K562 (cell line): Measurements from ENCODE around the gene FBLIM1. TPM values are rescaled to one million over a fixed set of nuclear protein-coding genes. Genes with fewer than 3 reads are reported as not detected.

ENCODE experiments used
- CBFA2T2 ChIP-seq: fragments of 450-650 bp; conservative IDR thresholded peaks from 2 replicates; pipeline ENCODE4 v1.6.1; 2017; ENCODE audit warnings: mild to moderate bottlenecking
- E2F6 ChIP-seq, 2 experiments: IDR thresholded peaks; 2 replicates each; pipeline ENCODE4 v1.6.1; 2011; ENCODE audit warnings: borderline replicate concordance in 1 of 2, control low read depth in 1 of 2, low read depth in 1 of 2, low read length in 1 of 2, mild to moderate bottlenecking in 1 of 2, mixed read lengths in 1 of 2, moderate library complexity in 1 of 2; ENCODE audit not compliant: insufficient read depth in 1 of 2, insufficient read length in 1 of 2, poor library complexity in 1 of 2, severe bottlenecking in 1 of 2; ENCODE audit errors: extremely low read depth in 1 of 2
- HLTF ChIP-seq: fragments of 450-650 bp; IDR thresholded peaks from 2 replicates; pipeline ENCODE4 v1.6.1; 2016
- JUN ChIP-seq, 2 experiments: sonication (generic) in 1 of 2; formaldehyde crosslinking in 1 of 2; IDR thresholded peaks; 2 replicates each; pipeline versions ENCODE4 v1.6.1 to v1.8.0; 2012 to 2022; ENCODE audit warnings: borderline replicate concordance in 2 of 2, mild to moderate bottlenecking in 2 of 2, improper control_type of control experiment in 1 of 2, low read depth in 1 of 2, low read length in 1 of 2, missing genetic modification reagents in 1 of 2
- MCM7 ChIP-seq, 2 experiments: fragments of 450-650 bp; IDR thresholded peaks; 2 replicates each; pipeline ENCODE4 v1.6.1; 2016 to 2018
- NCOR1 ChIP-seq: fragments of 450-650 bp; IDR thresholded peaks from 2 replicates; pipeline ENCODE4 v1.6.1; 2016; ENCODE audit warnings: mild to moderate bottlenecking, moderate library complexity
- PHTF2 ChIP-seq: fragments of 250-450 bp; sonication (Bioruptor Pico); IDR thresholded peaks from 2 replicates; pipeline ENCODE4 v1.5.0; 2021; ENCODE audit warnings: mild to moderate bottlenecking
- POLR2AphosphoS5 ChIP-seq: IDR thresholded peaks from 2 replicates; pipeline ENCODE4 v1.6.1; 2011; ENCODE audit warnings: mild to moderate bottlenecking, low read depth, low read length, moderate library complexity; ENCODE audit not compliant: control insufficient read depth, insufficient read depth
- PPARD ChIP-seq: fragments of 250-450 bp; sonication (Bioruptor Pico); IDR thresholded peaks from 2 replicates; pipeline ENCODE4 v1.8.0; 2022; ENCODE audit warnings: inconsistent platforms, mild to moderate bottlenecking, moderate library complexity
- TARDBP ChIP-seq: fragments of 450-650 bp; IDR thresholded peaks from 2 replicates; pipeline ENCODE4 v1.6.1; 2016
- TEAD4 ChIP-seq, 2 experiments: sonication (generic) in 1 of 2; formaldehyde crosslinking in 1 of 2; IDR thresholded peaks; 2 replicates each; pipeline versions ENCODE4 v1.6.1 to v1.8.0; 2012 to 2022; ENCODE audit warnings: borderline replicate concordance in 1 of 2, inconsistent platforms in 1 of 2, low read length in 1 of 2, mild to moderate bottlenecking in 1 of 2, missing genetic modification reagents in 1 of 2
- USF1 ChIP-seq: sonication (generic); formaldehyde crosslinking; IDR thresholded peaks from 2 replicates; pipeline ENCODE4 v1.9.0; 2022; ENCODE audit warnings: mild to moderate bottlenecking, missing genetic modification reagents
- ZFX ChIP-seq: sonication (generic); formaldehyde crosslinking; IDR thresholded peaks from 2 replicates; pipeline ENCODE4 v1.8.0; 2022; ENCODE audit warnings: mild to moderate bottlenecking, missing genetic modification reagents, moderate library complexity
- ZNF23 ChIP-seq: fragments of 250-450 bp; sonication (Bioruptor Pico); IDR thresholded peaks from 2 replicates; pipeline ENCODE4 v1.4.0; 2020; ENCODE audit warnings: mild to moderate bottlenecking
- ZNF77 ChIP-seq: fragments of 250-450 bp; sonication (Bioruptor Pico); IDR thresholded peaks from 2 replicates; pipeline ENCODE4 v1.5.0; 2020
- polyA plus RNA-seq, 8 experiments: library from polyadenylated mRNA; depleted of rRNA in 4 of 8; stranded (reverse) in 5 of 8; unstranded in 3 of 8; fragments of >200 nt; fragmentation: Nextera tagmentation in 2 of 8; fragmentation: Illumina TruSeq in 1 of 8; extraction: Ambion mirVana in 2 of 8; extraction: Trizol in 1 of 8; gene quantifications; 2 replicates each; pipeline versions ENCODE4 v1.2.1 to v1.2.3, GENCODE V29; 2011 to 2014; ENCODE audit warnings: inconsistent platforms in 1 of 8, missing spikeins in 1 of 8
- total RNA-seq, 7 experiments: library from RNA; depleted of rRNA in 6 of 7; stranded (reverse); fragments of >200 nt in 6 of 7; fragmentation: Illumina TruSeq in 2 of 7; extraction: Trizol in 2 of 7; gene quantifications; 2 replicates each; pipeline versions ENCODE4 v1.2.1 to v1.2.3, GENCODE V29; 2011 to 2021; ENCODE audit warnings: low replicate concordance in 1 of 7
- TF ChIP-seq, protein P1 (sequence below): fragments of 250-450 bp; sonication (Bioruptor Pico); IDR thresholded peaks from 2 replicates; pipeline ENCODE4 v1.9.0; 2021; ENCODE audit warnings: mild to moderate bottlenecking
- TF ChIP-seq, protein P2 (sequence below), 2 experiments: fragments of 450-650 bp; formaldehyde crosslinking in 1 of 2; IDR thresholded peaks; 2 replicates each; pipeline versions ENCODE4 v1.4.0 to v1.6.1; 2014 to 2020; ENCODE audit warnings: mild to moderate bottlenecking in 2 of 2, borderline replicate concordance in 1 of 2, low read depth in 1 of 2

FBLIM1 gene
- total and polyA plus RNA-seq, 9 of the 15 experiments (the other 6 are each of a cell fraction or from before 2014, with no cell fraction given), result 0.14 to 0.24 TPM; not detected in 7

DNA sequence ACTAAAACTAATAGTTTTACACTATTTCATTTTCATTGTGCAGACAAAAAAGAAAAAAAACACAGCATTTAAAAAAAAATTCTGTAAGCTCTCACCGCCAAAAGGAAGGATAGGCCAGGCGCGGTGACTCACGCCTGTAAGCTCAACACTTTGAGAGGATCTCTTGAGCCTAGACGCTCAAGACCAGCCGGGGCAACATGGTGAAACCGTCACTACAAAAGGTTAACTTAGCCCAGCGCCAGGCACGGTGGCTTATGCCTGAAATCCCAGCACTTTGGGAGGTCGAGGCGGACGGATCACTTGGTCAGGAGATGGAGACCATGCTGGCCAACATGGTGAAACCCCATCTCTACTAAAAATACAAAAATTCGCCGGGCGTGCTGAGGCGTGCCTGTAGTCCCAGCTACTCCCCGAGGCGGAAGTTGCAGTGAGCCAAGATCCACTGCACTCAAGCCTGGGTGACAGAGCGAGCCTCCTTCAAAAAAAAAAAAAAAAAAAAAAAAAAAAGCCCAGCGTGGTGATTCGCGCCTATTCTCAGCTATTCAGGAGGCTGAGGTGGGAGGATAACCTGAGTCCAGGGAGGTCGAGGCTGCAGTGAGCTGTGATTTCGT is 74.6 kb downstream of the FBLIM1 start (continued):
- TF ChIP-seq, protein P1, sequence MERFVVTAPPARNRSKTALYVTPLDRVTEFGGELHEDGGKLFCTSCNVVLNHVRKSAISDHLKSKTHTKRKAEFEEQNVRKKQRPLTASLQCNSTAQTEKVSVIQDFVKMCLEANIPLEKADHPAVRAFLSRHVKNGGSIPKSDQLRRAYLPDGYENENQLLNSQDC, result no peak
- no peak for TF ChIP-seq ZNF23 (CRISPR knock-in tag)
- peak; percentile 72 for TF ChIP-seq JUN (IDR thresholded peaks at IDR 0.05; ENCODE audit: borderline replicate concordance, low read depth, low read length)
- no peak for TF ChIP-seq JUN (CRISPR knock-in tag; IDR thresholded peaks at IDR 0.05; ENCODE audit: borderline replicate concordance)
- no peak for TF ChIP-seq NCOR1
- TF ChIP-seq HLTF, result no peak
- peak; percentile 67 for TF ChIP-seq POLR2AphosphoS5
- TF ChIP-seq E2F6 (IDR thresholded peaks at IDR 0.05; ENCODE audit: borderline replicate concordance in 1 of 2, extremely low read depth in 1 of 2, insufficient read depth in 1 of 2, insufficient read length in 1 of 2, low read depth in 1 of 2, low read length in 1 of 2, poor library complexity in 1 of 2, severe bottlenecking in 1 of 2), result peak in 1 of 2 experiments; percentile 52
- no peak for TF ChIP-seq PPARD (CRISPR knock-in tag)
- TF ChIP-seq ZFX (CRISPR knock-in tag), result peak; percentile 73
- no peak for TF ChIP-seq MCM7 (IDR thresholded peaks at IDR 0.05)
- 0 out of 2 replicates have a peak, but pooled peaks have one; percentile 8 for TF ChIP-seq TEAD4 (IDR thresholded peaks at IDR 0.05; ENCODE audit: low read length)
- TF ChIP-seq TEAD4 (CRISPR knock-in tag; IDR thresholded peaks at IDR 0.05; ENCODE audit: borderline replicate concordance), result no peak
- TF ChIP-seq TARDBP, result no peak
- TF ChIP-seq, protein P2, sequence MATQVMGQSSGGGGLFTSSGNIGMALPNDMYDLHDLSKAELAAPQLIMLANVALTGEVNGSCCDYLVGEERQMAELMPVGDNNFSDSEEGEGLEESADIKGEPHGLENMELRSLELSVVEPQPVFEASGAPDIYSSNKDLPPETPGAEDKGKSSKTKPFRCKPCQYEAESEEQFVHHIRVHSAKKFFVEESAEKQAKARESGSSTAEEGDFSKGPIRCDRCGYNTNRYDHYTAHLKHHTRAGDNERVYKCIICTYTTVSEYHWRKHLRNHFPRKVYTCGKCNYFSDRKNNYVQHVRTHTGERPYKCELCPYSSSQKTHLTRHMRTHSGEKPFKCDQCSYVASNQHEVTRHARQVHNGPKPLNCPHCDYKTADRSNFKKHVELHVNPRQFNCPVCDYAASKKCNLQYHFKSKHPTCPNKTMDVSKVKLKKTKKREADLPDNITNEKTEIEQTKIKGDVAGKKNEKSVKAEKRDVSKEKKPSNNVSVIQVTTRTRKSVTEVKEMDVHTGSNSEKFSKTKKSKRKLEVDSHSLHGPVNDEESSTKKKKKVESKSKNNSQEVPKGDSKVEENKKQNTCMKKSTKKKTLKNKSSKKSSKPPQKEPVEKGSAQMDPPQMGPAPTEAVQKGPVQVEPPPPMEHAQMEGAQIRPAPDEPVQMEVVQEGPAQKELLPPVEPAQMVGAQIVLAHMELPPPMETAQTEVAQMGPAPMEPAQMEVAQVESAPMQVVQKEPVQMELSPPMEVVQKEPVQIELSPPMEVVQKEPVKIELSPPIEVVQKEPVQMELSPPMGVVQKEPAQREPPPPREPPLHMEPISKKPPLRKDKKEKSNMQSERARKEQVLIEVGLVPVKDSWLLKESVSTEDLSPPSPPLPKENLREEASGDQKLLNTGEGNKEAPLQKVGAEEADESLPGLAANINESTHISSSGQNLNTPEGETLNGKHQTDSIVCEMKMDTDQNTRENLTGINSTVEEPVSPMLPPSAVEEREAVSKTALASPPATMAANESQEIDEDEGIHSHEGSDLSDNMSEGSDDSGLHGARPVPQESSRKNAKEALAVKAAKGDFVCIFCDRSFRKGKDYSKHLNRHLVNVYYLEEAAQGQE (IDR thresholded peaks at IDR 0.05; ENCODE audit: borderline replicate concordance), result no peak
- TF ChIP-seq, protein P2 (CRISPR knock-in tag; IDR thresholded peaks at IDR 0.05; ENCODE audit: low read depth), result 0 out of 2 replicates have a peak, but pooled peaks have one; percentile 26
- TF ChIP-seq CBFA2T2, result no peak
- no peak for TF ChIP-seq PHTF2
- no peak for TF ChIP-seq USF1
- no peak for TF ChIP-seq ZNF77 (CRISPR knock-in tag)
